Mucosa of descending colon (tissue), 3 donors: Measurements from ENCODE around the gene ANAPC2. TPM values are rescaled to one million over a fixed set of nuclear protein-coding genes. Genes with fewer than 3 reads are reported as not detected.

Experiments used
- ATAC-seq: fragments of 200-7000 bp; cut with Tn5 transposase; one replicate; pipeline ENCODE4 v1.9.1; 2020; ENCODE audit warnings: mild to moderate bottlenecking, moderate library complexity
- DNase-seq, 3 donors: peaks; one replicate each; pipeline ENCODE4 v3.0.0-alpha.2; 2020
- H3K36me3 ChIP-seq: fragments of 200-600 bp; one replicate; pipeline ENCODE4 v1.8.0; 2021; ENCODE audit warnings: low read depth, mild to moderate bottlenecking
- H3K4me1 ChIP-seq: fragments of 200-600 bp; one replicate; pipeline ENCODE4 v1.8.0; 2021; ENCODE audit warnings: low read depth, mild to moderate bottlenecking
- H3K4me3 ChIP-seq: fragments of 200-600 bp; one replicate; pipeline ENCODE4 v1.8.0; 2021; ENCODE audit warnings: mild to moderate bottlenecking
- H3K9me3 ChIP-seq: fragments of 200-600 bp; one replicate; pipeline ENCODE4 v1.8.0; 2021; ENCODE audit warnings: mild to moderate bottlenecking
- CTCF ChIP-seq: fragments of 200-600 bp; IDR thresholded peaks from one replicate; pipeline ENCODE4 v1.8.0; 2022; ENCODE audit warnings: antibody characterized with exemption, mild to moderate bottlenecking
- intact Hi-C, 2 donors: fragments of 100-400 bp; cut with DNase I in 1 of 2; cut with micrococcal nuclease in 1 of 2; formaldehyde crosslinking; loops; one replicate each; pipeline versions ENCODE4 v1.11.0 to v1.11.1; 2022; cut with DNase I, micrococcal nuclease
- total RNA-seq, 3 donors: library from RNA; stranded (reverse); fragmentation: NEBNext Ultra II Directional in 2 of 3; extraction: Animal tissue kit (Norgen Biotek cat#: 25700) in 2 of 3; gene quantifications; one replicate each; pipeline versions ENCODE4 v1.2.1 to v1.2.4, GENCODE V29; 2021 to 2023
- donor health status: DM: no; HTN: no; CAD: no; lungs with moderate emphysema.
- donor health status: DM: no; HTN: no; CAD: no.
- donor health status: DM: no; HTN: yes; CAD: no.

ANAPC2 gene
- total RNA-seq, 3 donors from 2014 or later = 60.8 to 65.9 (median 61.7) TPM

GRCh38 chr9:137198902-137199283, 10.5 kb upstream of the ANAPC2 start:
- Histone ChIP-seq H3K4me3 (peak overlapping the region; percentile 56), H3K9me3 (no peaks in the 10 kb centered on the region), H3K36me3 (peaks cover 3% of the 10 kb centered on the region), H3K4me1 (peaks cover 65% of the 10 kb centered on the region)
- ATAC-seq (no peak), DNase-seq (no peak)
- intact Hi-C loops = no loop called here
- TF ChIP-seq CTCF = no peak

DNA sequence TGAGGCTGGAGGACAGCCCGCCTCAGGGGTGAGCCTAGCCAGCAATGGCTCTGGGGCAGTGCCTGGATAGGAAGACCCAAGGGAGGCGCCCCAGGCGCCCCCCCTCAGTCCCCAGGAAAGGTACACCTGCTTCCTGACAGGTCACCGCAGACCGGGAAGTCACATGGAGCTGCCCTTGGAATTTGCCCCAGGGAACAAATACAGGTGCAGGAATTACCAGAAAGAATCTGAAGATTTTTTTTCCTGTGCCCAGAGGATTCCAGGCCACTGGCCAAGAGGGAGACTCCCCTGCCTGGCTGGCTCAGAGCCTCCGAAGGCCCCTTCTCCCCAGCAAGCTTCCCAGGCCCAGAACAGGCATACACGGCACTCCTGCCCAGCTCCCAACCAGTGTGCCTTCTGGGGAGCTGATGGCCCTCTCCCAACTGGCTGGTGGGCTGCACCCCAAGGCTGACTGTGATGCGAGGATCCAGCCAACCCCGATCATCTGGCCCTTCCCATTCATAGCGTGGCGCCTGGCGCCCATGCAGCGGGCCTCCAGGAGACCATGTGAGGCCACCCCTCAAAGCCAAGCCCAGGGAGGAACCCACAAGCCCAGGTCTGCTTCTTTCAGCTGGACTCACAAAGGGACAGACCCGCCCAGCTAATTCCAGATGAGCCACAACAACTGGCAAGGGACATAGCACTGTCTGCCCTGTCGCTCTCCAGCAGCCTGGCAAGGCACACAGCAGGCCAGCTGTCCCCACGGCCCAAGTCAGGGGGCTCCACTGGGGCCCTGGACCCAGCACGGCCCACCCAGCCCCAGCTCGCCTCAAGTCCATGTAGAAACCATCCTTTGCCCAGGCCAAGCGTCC, 9.9 kb upstream of the ANAPC2 start:
- Histone ChIP-seq H3K9me3 (no peaks in the 10 kb centered on the region), H3K36me3 (peaks cover 3% of the 10 kb centered on the region), H3K4me1 (peaks cover 60% of the 10 kb centered on the region), H3K4me3 (peak overlapping the region; percentile 56)
- ATAC-seq = peak; percentile 39
- intact Hi-C loops = no loop called here
- peak; percentile 81 to 85 (median 84) for DNase-seq
- TF ChIP-seq CTCF = no peak

- Histone ChIP-seq H3K4me3 (no peak overlapping the region), H3K9me3 (no peaks in the 10 kb centered on the region), H3K36me3 (peaks cover under 1% of the 10 kb centered on the region), H3K4me1 (peaks cover 57% of the 10 kb centered on the region)
- ATAC-seq (peak; percentile 72), DNase-seq (peak; percentile 90 to 94 (median 94))
- no peak for TF ChIP-seq CTCF
- intact Hi-C loops = no loop called here
Measured at GRCh38 chr9:137195525-137196220, 7.3 kb upstream of the ANAPC2 start.

DNA sequence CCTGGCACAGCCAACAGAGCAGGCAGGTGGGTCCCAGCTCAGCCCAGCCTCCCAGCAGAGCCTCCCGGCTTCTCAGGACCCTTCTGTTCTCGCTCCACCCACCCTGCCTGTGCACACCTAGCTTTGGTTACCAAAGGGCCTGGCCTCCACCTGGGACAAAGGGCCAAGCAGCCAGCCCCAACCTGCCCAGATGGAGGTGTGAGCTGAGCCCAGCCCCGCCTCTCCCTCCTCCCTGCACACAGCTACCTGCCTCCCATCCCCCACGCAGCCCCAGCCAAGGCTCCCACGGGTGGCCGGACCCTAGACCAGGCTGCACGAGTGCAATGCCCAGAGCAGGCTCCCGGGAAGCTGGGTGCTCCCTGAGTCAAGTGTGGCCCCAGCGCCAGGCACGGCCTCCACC, 6.5 kb upstream of the ANAPC2 start:
- no peak for TF ChIP-seq CTCF
- no peaks in the 10 kb centered on the region for H3K9me3 ChIP-seq
- peaks cover 64% of the 10 kb centered on the region for H3K4me1 ChIP-seq
- no peak overlapping the region for H3K4me3 ChIP-seq
- intact Hi-C loops = no loop called here
- DNase-seq = peak; percentile 82 to 90 (median 85)
- no peaks in the 10 kb centered on the region for H3K36me3 ChIP-seq
- peak; percentile 59 for ATAC-seq

DNA sequence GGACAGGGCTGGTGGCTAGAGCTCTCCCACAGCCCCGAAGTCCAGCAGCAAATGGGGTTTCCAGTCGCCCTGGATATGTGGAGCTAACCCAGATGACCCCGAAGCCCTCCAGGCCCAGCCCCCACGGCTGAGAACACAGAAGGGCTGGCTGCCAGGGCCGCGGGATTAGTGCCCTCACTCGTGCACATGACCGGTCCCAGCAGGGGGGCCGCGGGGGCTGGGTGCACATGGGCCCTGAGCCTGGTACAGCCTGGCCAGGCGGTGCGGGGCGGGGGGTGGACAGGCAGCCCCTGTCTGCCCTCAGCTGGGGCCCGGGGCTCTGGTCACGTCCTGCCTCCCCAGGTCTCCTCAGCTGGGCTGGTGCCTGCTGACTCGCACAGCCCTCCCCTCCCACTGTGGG, 6.0 kb upstream of the ANAPC2 start:
- DNase-seq = peak in 2 of 3 donors; percentile 43 to 62
- Histone ChIP-seq H3K4me3 (no peak overlapping the region), H3K36me3 (no peaks in the 10 kb centered on the region), H3K9me3 (no peaks in the 10 kb centered on the region), H3K4me1 (peaks cover 65% of the 10 kb centered on the region)
- no peak for ATAC-seq
- no peak for TF ChIP-seq CTCF
- intact Hi-C loops = no loop called here
